Stimulated activated CD4-positive, alpha-beta T cell treated with anti-CD3 and anti-CD28 coated beads, Interleukin-1b, Interleukin-23, amount 100 ng/mL, for 1 hour (primary cell): ENCODE measurements around the gene LRMDA.

ENCODE experiments used
- DNase-seq, 2 donors: peaks; one replicate each; pipeline ENCODE4 v3.0.0-alpha.2; 2020; ENCODE audit warnings: low read depth in 2 of 2

LRMDA gene

GRCh38 chr10:75444781-75445386, 13.5 kb downstream of the LRMDA start:
- no peak for DNase-seq

DNA sequence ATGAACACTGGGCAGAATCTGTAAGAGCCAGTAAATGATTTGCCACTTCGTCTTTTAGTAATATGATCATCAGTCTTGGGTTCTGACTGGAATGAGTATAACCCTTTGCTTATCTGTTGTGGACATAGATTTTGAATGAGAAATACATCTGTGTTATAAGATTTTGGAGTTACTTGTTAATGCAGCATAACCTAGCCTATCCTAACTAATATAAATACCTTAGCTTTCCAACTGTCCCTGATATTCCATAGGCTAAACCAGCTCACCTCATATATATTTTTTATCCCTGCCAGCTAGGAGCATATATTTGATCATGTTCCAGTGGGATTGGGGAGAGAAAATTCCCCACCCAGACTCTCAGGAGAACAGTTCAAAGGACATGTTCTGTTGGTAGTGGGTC, 15.1 kb downstream of the LRMDA start:
- no peak for DNase-seq

DNA sequence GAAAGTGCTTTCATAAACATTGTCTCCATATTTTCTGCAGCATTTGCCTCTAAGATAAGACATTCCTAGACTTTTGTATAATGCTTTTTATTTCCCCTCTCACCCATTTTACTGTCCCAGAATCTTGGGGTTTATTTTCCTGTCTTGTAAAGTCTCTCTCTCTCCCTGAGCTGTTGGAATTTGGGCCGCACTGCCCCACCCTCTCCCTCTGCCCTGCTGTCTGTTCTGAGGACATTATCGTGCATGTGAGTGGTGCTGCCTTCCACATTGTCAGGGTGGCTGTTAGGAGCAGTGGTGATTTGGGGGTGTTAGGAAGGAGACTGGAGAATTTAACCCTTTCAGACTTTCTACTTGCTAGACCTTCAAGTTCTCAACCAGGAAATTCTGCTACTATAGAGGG, 16.7 kb downstream of the LRMDA start:
- DNase-seq, result no peak

DNA sequence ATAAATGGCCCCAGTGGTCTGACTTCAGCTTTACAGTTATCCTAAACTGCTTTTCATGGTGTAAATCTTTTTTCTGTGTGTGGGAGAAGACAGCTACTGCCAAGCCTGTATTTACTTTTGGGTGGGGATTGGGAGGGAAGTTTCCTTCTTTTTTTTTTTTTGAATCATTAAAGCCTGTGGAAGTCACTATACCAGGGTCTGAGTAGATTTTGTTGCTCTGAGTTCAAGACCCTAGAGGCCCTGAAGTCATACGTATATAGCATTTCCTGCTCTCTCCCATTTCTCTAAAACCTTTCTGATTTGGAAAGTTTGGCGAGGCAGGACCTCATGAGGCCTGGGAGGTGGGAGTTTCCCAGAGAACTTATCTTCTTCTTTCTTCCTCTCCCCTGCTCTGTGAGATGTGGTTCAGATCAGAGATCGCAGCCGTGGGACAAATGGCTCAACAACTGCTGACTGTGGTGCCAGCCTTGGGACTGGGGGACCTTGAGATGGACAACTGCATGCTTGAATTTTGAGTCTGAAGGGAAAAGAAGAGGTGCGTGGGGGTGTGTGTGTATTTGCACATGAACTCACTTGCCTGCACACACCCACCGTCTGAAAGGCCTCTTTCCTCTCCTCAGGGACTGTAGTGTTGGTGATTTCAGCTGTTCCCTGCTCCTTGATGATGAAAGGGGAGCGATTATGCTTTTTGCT, 18.1 kb downstream of the LRMDA start:
- no peak for DNase-seq

DNA sequence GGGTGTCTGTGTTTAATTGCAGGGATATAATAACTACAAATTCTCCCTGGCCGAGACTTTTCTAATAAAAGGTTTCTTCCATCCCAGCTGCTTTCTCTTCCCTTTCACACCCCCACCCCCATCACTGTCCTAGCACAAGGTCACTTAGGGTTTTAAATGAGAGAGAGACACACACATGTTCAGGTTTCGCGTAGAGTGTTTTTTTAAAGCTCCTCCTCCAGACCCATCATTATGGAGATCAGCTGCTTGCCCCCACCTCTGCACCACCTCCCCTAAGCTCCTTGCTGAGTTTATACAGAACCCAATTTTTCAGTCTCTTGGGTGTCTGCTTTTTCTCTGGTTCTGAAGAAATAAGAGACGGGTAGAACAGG, 18.6 kb downstream of the LRMDA start:
- no peak for DNase-seq

GRCh38 chr10:75450644-75451640, 19.5 kb downstream of the LRMDA start:
- no peak for DNase-seq

DNA sequence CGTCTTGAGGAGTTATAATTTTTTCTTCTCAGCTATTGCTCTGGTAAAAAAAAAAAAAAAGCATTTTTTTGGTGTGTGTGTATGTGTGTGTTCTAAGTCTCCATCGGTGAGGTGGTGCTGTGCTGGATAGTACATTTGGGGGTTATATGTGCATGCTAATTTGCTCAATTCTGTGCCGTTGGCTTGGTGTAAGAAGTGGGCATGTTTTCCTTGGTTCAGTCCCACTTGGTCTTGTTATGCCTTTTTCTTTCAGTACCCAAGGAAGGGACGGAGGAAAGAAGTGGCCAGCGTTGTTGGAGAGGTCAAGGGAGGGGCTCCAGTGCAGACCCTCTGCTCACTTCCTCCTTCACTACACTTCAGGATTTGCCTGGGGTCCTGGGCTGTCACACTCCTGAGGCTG, 20.4 kb downstream of the LRMDA start:
- no peak for DNase-seq

- DNase-seq, result no peak
Measured at GRCh38 chr10:75452997-75453396, 21.6 kb downstream of the LRMDA start.

DNA sequence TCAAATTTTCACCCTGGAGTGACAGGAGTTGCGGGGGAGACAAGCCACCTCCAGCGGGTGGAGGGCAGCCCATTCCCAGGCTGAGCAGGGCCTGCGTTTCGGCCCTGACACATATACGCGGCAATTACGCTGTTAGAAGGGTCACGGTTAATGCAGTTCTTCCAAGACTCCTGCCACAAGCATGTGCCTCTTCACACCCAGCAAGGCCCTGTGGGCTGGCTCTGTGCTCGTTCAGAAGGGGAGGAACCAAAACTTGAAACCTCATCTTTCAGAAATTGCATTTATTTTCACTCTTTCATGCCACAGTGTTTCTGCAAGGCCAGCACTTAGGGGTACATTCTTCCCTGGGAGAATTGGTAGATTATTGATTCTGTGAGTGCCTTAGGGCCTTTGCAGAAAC, 24.7 kb downstream of the LRMDA start:
- DNase-seq, result no peak

GRCh38 chr10:75460059-75460458, 28.6 kb downstream of the LRMDA start:
- no peak for DNase-seq

- no peak for DNase-seq
Measured at GRCh38 chr10:75461672-75462649, 30.5 kb downstream of the LRMDA start.

- DNase-seq, result no peak
Measured at GRCh38 chr10:75462865-75463264, 31.4 kb downstream of the LRMDA start.

DNA sequence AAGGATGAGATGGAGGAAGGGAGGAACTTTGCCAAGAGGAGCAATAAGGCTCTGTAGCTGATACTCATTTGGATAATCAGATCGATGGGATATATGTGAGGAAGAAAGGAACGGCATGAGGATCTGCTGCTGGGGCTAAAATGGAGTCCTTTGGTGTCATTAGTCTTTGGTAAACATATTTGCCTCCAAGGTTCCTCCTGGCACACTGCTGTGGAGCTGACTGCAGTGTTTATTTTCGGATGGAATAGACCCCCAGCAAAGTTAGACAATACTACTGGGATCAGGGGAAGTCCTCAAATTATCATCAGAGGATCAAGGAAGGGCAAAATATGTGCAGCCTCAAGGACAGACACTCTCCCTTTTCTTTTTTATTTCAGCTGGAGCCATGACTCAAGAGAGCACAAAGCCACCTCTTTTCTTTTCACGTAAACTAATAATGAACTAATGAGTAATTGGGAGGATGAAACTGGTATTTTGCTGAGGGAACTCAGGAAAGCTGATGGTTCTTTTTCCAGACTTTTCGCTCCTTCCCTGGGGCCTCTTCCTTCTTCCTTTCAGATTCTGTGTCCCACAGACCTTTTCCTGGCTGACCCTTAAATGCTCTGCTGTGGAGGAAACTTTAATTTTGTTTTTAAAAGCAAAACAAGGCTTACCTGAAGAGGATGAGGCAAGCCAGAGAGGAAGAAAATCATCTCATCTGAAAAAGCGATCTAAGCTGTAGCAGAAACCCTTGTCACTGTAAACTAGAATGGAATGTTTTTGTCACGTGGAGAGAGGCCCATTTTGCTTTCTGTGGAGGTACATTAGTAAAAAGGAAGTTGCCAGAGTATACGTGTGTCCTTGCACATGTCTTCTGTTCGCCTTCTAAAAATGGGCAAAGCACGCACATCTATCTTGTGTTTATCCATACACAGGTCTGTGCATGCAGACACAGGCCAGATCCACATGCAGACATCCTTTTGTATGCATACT, 33.3 kb downstream of the LRMDA start:
- DNase-seq, result no peak

- DNase-seq, result no peak
Measured at GRCh38 chr10:75465450-75465827, 34.0 kb downstream of the LRMDA start.

DNA sequence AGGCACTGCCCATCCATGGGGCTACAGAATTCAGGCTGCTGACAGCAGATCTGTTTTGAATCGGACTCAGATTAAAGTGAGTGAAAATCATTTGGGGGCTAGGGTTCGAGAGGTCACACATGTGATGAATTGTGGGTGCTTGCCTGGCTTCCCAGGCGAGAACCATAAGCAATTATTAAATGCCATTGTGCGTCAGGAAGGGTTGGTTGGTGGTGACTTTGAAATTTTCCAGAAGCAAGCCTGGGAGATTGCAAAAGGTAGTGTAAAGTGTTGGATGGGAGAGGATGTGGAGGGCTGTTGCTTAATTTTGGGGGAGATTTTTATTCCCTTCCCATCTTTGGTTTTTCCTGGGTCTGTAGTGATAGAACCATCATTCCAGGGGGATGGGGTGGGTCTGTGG, 34.6 kb downstream of the LRMDA start:
- DNase-seq, result no peak

- no peak for DNase-seq
Measured at GRCh38 chr10:75466886-75467285, 35.5 kb downstream of the LRMDA start.

DNA sequence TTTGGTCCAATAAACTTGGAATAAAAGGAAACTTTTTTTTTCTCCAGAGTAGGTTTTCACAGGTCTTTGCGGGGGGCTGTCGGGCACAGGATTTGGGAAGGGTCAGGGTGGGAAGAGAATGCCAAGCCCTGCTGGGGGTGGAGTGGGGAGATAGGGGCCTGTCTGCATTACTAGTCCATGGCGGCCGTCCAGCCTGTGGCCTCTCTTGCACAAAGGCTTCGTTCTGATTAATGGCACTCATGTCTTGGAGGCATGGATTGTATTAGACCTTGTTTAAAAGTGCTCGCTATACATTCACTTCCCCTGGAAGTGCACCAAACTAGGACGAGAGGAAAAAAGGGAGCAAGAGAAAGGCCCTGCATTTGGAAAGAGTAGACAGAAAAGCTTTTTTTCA, 37.2 kb downstream of the LRMDA start:
- no peak for DNase-seq

- DNase-seq, result no peak
Measured at GRCh38 chr10:75469006-75469616, 37.7 kb downstream of the LRMDA start.

DNA sequence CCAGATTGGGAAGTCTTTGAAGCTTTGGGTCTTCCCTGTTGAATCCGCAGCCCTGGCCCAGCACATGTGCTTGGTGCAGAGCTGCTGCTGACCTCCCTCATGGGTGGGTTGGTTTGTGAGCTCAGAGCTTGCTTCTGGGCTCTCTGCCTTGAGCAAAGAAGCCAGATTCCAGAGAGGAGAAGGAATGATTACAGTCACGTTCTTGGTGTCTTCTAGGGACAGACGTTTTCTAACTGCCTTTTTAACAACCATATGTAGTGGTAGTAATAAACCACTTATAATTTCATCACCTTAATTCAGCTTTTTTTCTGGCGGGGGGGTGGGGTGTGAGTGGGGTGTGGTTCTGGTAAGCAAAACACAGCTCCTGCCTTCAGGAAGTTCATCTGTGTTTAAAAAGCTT, 39.5 kb downstream of the LRMDA start:
- DNase-seq, result no peak

DNA sequence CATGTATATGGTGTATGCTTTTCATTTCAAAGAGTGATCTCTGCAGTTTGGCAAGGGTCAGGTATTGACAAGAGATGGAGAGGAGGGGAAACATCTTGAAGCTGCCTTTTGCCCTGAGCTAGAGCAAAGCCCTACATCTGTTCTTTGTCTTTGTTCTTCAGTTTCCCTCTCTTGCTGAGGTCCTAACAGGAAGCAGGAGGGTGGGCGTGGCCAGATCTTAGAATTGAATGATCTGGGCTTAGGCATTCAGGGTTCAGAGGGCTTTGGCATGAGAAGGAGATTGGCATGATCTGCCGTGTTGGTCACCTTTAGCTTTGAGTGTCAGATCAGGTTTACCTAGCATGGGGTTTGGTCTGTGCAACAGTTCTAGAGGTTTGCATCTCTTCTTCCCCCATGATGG, 41.3 kb downstream of the LRMDA start:
- DNase-seq, result no peak
